ENCODE measurements around the gene ANKLE2. TPM values are rescaled to one million over a fixed set of nuclear protein-coding genes. Genes with fewer than 3 reads are reported as not detected.

Gene ANKLE2
- total RNA-seq, 6 experiments from 2014 or later: 43.7 to 54.6 (median 47.2) TPM

GRCh38 chr12:132803888-132804287 lies 42.3 kb upstream of the ANKLE2 start:
- no peak for DNase-seq
- H3K36me3 Mint-ChIP-seq (ENCODE audit: low read depth): peaks cover 56% of the 10 kb centered on the region
- no peak overlapping the region for H3K4me3 Mint-ChIP-seq
- H3K27ac Mint-ChIP-seq: no peak overlapping the region
- no peaks in the 10 kb centered on the region for H3K4me1 Mint-ChIP-seq (ENCODE audit: low read depth)
- no peaks in the 10 kb centered on the region for H3K9me3 Mint-ChIP-seq
- no peak for TF ChIP-seq CTCF (IDR thresholded peaks at IDR 0.05)
- peaks cover 9% of the 10 kb centered on the region for H3K27me3 Mint-ChIP-seq (ENCODE audit: insufficient read depth)

- Mint-ChIP-seq H3K36me3 (ENCODE audit: low read depth) (peaks cover 49% of the 10 kb centered on the region), H3K4me1 (ENCODE audit: low read depth) (no peaks in the 10 kb centered on the region), H3K4me3 (no peak overlapping the region), H3K27ac (no peak overlapping the region; the same call in 1 of the 2 replicates), H3K9me3 (no peaks in the 10 kb centered on the region), H3K27me3 (ENCODE audit: insufficient read depth) (peaks cover 6% of the 10 kb centered on the region)
- TF ChIP-seq CTCF (IDR thresholded peaks at IDR 0.05): no peak
- no peak for DNase-seq
Observed at GRCh38 chr12:132803125-132803524, 41.5 kb upstream of the ANKLE2 start.

- TF ChIP-seq CTCF (IDR thresholded peaks at IDR 0.05): no peak
- Mint-ChIP-seq H3K4me3 (no peak overlapping the region), H3K36me3 (ENCODE audit: low read depth) (peaks cover 45% of the 10 kb centered on the region), H3K9me3 (no peaks in the 10 kb centered on the region), H3K4me1 (ENCODE audit: low read depth) (no peaks in the 10 kb centered on the region), H3K27ac (no peak overlapping the region), H3K27me3 (ENCODE audit: insufficient read depth) (peaks cover 6% of the 10 kb centered on the region)
- no peak for DNase-seq
Observed at GRCh38 chr12:132801741-132802140, 40.1 kb upstream of the ANKLE2 start.

- no peak overlapping the region for H3K4me3 Mint-ChIP-seq
- no peak for DNase-seq
- H3K27me3 Mint-ChIP-seq (ENCODE audit: insufficient read depth): peaks cover 6% of the 10 kb centered on the region
- peaks cover 35% of the 10 kb centered on the region for H3K36me3 Mint-ChIP-seq (ENCODE audit: low read depth)
- H3K27ac Mint-ChIP-seq: no peak overlapping the region
- H3K4me1 Mint-ChIP-seq (ENCODE audit: low read depth): no peaks in the 10 kb centered on the region
- no peak for TF ChIP-seq CTCF (IDR thresholded peaks at IDR 0.05)
- H3K9me3 Mint-ChIP-seq: no peaks in the 10 kb centered on the region
Observed at GRCh38 chr12:132798836-132799235, 37.2 kb upstream of the ANKLE2 start.

GRCh38 chr12:132797820-132798570 lies 36.4 kb upstream of the ANKLE2 start:
- TF ChIP-seq CTCF (IDR thresholded peaks at IDR 0.05): no peak
- no peak for DNase-seq
- Mint-ChIP-seq H3K4me3 (no peak overlapping the region), H3K27ac (no peak overlapping the region), H3K4me1 (ENCODE audit: low read depth) (no peaks in the 10 kb centered on the region), H3K27me3 (ENCODE audit: insufficient read depth) (peaks cover 6% of the 10 kb centered on the region), H3K36me3 (ENCODE audit: low read depth) (peaks cover 27% of the 10 kb centered on the region), H3K9me3 (no peaks in the 10 kb centered on the region)

All from HFFc6 (cell line).